ENCODE results near the gene SFXN5. TPM values are rescaled to one million over a fixed set of nuclear protein-coding genes. Genes with fewer than 3 reads are reported as not detected.

The SFXN5 gene
- total RNA-seq, 1 donor from 2014 or later = 14.9 TPM

- Mint-ChIP-seq H3K27me3 (ENCODE audit: low read depth, unreplicated experiment) (no peaks in the 10 kb centered on the region), H3K36me3 (ENCODE audit: low read depth, unreplicated experiment) (peaks cover 40% of the 10 kb centered on the region), H3K4me3 (ENCODE audit: unreplicated experiment) (peak overlapping the region; percentile 1), H3K9me3 (ENCODE audit: unreplicated experiment) (peaks cover 6% of the 10 kb centered on the region), H3K27ac (ENCODE audit: unreplicated experiment) (peak overlapping the region; percentile 14), H3K4me1 (ENCODE audit: low read depth, unreplicated experiment) (peaks cover 4% of the 10 kb centered on the region)
- no peak for DNase-seq (ENCODE audit: low read depth)
- FAIRE-seq = no peak
- Histone ChIP-seq H3K4me3 (ENCODE audit: insufficient read depth, low read depth, low read length) (no peak overlapping the region), H3K36me3 (ENCODE audit: insufficient read depth, low read length) (peaks cover 11% of the 10 kb centered on the region), H3K4me1 (ENCODE audit: insufficient read depth, low read length) (peaks cover 5% of the 10 kb centered on the region), H3K4me2 (ENCODE audit: low read length) (no peak overlapping the region), H3K27me3 (ENCODE audit: insufficient read depth, low read length) (no peaks in the 10 kb centered on the region), H4K20me1 (ENCODE audit: insufficient read depth, low read length) (peaks cover 80% of the 10 kb centered on the region), H3K27ac (ENCODE audit: low read depth, low read length) (no peak overlapping the region), H2AFZ (ENCODE audit: low read depth, low read length) (no peak overlapping the region), H3K79me2 (ENCODE audit: insufficient read depth, low read length) (peaks cover 35% of the 10 kb centered on the region), H3K9ac (ENCODE audit: low read length) (no peak overlapping the region), H3K9me3 (ENCODE audit: insufficient read depth, low read depth, low read length) (no peaks in the 10 kb centered on the region)
- TF ChIP-seq EZH2 (IDR thresholded peaks at IDR 0.05; ENCODE audit: insufficient read depth, low read length) = no peak
Measured at GRCh38 chr2:73076701-73077423, 5.3 kb upstream of the SFXN5 start.

- no peaks in the 10 kb centered on the region for H3K9me3 ChIP-seq (ENCODE audit: insufficient read depth, low read depth, low read length)
- Mint-ChIP-seq H3K9me3 (ENCODE audit: unreplicated experiment) (peaks cover 6% of the 10 kb centered on the region), H3K4me1 (ENCODE audit: low read depth, unreplicated experiment) (peaks cover 4% of the 10 kb centered on the region), H3K36me3 (ENCODE audit: low read depth, unreplicated experiment) (peaks cover 40% of the 10 kb centered on the region), H3K27ac (ENCODE audit: unreplicated experiment) (no peak overlapping the region), H3K4me3 (ENCODE audit: unreplicated experiment) (no peak overlapping the region), H3K27me3 (ENCODE audit: low read depth, unreplicated experiment) (no peaks in the 10 kb centered on the region)
- TF ChIP-seq, protein P1, sequence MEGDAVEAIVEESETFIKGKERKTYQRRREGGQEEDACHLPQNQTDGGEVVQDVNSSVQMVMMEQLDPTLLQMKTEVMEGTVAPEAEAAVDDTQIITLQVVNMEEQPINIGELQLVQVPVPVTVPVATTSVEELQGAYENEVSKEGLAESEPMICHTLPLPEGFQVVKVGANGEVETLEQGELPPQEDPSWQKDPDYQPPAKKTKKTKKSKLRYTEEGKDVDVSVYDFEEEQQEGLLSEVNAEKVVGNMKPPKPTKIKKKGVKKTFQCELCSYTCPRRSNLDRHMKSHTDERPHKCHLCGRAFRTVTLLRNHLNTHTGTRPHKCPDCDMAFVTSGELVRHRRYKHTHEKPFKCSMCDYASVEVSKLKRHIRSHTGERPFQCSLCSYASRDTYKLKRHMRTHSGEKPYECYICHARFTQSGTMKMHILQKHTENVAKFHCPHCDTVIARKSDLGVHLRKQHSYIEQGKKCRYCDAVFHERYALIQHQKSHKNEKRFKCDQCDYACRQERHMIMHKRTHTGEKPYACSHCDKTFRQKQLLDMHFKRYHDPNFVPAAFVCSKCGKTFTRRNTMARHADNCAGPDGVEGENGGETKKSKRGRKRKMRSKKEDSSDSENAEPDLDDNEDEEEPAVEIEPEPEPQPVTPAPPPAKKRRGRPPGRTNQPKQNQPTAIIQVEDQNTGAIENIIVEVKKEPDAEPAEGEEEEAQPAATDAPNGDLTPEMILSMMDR (IDR thresholded peaks at IDR 0.05; ENCODE audit: insufficient read depth, low read depth, low read length) = no peak
- no peak for TF ChIP-seq EZH2 (IDR thresholded peaks at IDR 0.05; ENCODE audit: insufficient read depth, low read length)
- FAIRE-seq = no peak
- peaks cover 30% of the 10 kb centered on the region for H3K79me2 ChIP-seq (ENCODE audit: insufficient read depth, low read length)
- H3K27me3 ChIP-seq (ENCODE audit: insufficient read depth, low read length) = no peaks in the 10 kb centered on the region
- no peak overlapping the region for H3K9ac ChIP-seq (ENCODE audit: low read length)
- no peak overlapping the region for H3K4me3 ChIP-seq (ENCODE audit: insufficient read depth, low read depth, low read length)
- peaks cover 69% of the 10 kb centered on the region for H4K20me1 ChIP-seq (ENCODE audit: insufficient read depth, low read length)
- H3K4me2 ChIP-seq (ENCODE audit: low read length) = no peak overlapping the region
- H3K27ac ChIP-seq (ENCODE audit: low read depth, low read length) = no peak overlapping the region
- DNase-seq (ENCODE audit: low read depth) = peak; percentile 38
- peaks cover 11% of the 10 kb centered on the region for H3K36me3 ChIP-seq (ENCODE audit: insufficient read depth, low read length)
- no peak overlapping the region for H2AFZ ChIP-seq (ENCODE audit: low read depth, low read length)
- H3K4me1 ChIP-seq (ENCODE audit: insufficient read depth, low read length) = peaks cover 7% of the 10 kb centered on the region
Measured at GRCh38 chr2:73075477-73076373, 4.2 kb upstream of the SFXN5 start.
